Fibroblast of peridontal ligament (primary cell): ENCODE data around the gene UBR7.
"Not testable (repeated sequence)": the region's sequence is repeated elsewhere in the genome, so short reads cannot be mapped to it uniquely, and the experiment has no call there.

Experiments used
- DNase-seq: peaks from one replicate; pipeline ENCODE4 v3.0.0-alpha.2; 2010; ENCODE audit errors: extremely low read depth

The UBR7 gene

DNA sequence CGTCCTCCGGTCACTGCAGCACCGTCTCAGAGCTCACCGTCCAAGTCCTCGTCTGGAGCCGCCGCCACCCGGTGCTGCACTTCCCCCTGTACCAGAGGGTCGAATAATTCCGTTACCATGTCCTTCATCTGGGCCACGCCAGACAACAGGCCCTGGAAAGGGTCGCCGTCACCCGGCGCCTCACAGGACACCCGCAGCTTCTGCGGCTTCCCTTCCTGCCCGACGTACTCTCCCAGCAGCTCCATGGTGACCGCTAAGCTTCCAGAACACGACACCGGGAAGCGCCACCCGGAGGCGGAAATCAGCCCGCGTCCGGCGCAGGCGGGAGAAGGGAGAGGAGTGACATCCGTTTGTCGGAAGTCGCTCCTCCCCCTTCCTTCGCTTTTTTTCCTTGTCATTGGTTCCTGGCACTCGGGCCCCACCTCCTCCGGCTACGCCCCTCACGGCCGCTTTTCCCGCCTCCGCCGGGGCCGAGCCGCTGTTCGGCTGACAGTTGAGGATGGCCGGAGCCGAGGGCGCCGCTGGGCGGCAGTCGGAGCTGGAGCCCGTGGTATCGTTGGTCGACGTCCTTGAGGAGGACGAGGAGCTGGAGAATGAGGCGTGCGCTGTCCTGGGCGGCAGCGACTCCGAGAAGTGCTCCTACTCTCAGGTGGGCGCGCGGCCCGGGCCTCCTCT is at the start of gene UBR7, which contains the start of gene GON7:
TSS of gene UBR7 (plus strand) at position 464 of the 675 bp plus-strand sequence. CDS start at position 500, 36 bp downstream.
TSS of gene GON7 (minus strand) at position 273 of the 675 bp plus-strand sequence. CDS start at position 245, 28 bp downstream.
- DNase-seq: peak; percentile 94

- DNase-seq: not testable (repeated sequence)
Observed at GRCh38 chr14:93158349-93158748, 48.7 kb upstream of the UBR7 start.

- not testable (repeated sequence) for DNase-seq
Observed at GRCh38 chr14:93159625-93160352, 47.3 kb upstream of the UBR7 start.

- DNase-seq: peak; percentile 18
Observed at GRCh38 chr14:93160353-93160801, 46.7 kb upstream of the UBR7 start.

DNA sequence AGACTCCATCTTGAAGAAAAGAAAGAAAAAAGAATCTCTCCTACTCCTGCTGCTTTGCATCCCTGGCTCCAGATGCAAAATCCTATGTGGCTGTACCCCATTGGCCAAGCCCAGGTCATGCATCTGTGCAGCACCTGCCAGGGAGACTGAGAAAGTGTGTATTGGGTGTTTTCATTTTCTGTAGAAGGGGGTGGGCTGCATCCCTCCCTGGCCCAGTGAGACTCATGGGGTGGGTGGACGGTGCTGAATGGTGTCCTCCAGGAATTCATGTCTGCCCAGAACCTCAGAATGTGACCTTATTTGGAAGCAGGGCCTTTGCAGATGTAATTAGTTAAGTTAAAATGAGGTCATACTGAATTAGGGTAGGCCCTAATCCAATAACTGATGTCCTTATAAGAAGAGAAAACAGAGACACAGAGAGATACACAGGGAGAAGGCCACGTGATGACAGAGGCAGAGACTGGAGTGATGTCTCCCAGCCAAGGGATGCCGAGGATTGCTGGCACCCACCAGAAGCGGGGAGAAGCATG is 45.6 kb upstream of the UBR7 start:
- no peak for DNase-seq

DNA sequence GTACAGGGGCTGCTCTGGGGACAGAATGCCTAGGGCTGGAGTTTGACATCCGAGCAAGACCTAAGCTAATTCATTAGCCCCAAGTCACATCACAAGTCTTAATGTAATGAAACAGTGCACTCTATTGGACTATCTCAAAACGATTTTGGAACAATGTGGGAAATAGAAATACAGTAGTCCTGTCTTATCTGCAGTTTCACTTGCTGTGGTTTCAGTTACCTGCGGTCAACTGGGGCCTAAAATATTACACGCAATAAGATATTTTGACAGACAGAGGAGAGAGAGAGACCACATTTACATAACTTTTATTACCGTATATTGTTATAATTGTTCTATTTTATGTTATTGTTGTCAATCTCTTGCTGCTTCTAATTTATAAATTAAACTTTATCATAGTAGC is 43.5 kb upstream of the UBR7 start:
- DNase-seq: no peak

GRCh38 chr14:93165271-93166265 is 41.5 kb upstream of the UBR7 start:
- DNase-seq: not testable (repeated sequence)

- DNase-seq: not testable (repeated sequence)
Observed at GRCh38 chr14:93168610-93169009, 38.4 kb upstream of the UBR7 start.

- not testable (repeated sequence) for DNase-seq
Observed at GRCh38 chr14:93169619-93170018, 37.4 kb upstream of the UBR7 start.

- not testable (repeated sequence) for DNase-seq
Observed at GRCh38 chr14:93170141-93170540, 36.9 kb upstream of the UBR7 start.

- DNase-seq: no peak
Observed at GRCh38 chr14:93171376-93171775, 35.7 kb upstream of the UBR7 start.

GRCh38 chr14:93173943-93174395 is 33.1 kb upstream of the UBR7 start:
- DNase-seq: no peak

GRCh38 chr14:93174731-93175130 is 32.3 kb upstream of the UBR7 start:
- DNase-seq: not testable (repeated sequence)

GRCh38 chr14:93175492-93175891 is 31.6 kb upstream of the UBR7 start:
- no peak for DNase-seq

- no peak for DNase-seq
Observed at GRCh38 chr14:93183596-93184317, 23.3 kb upstream of the UBR7 start.

- peak; percentile 60 for DNase-seq
Observed at GRCh38 chr14:93184391-93185348, 22.4 kb upstream of the UBR7 start, which contains the start of the genes LYSET and MOAP1. Gene LYSET (plus strand): TSS chr14:93185317. CDS start chr14:93185406, 89 bp downstream. Gene MOAP1 (minus strand): TSS chr14:93184897. CDS start chr14:93184242, 655 bp downstream.

DNA sequence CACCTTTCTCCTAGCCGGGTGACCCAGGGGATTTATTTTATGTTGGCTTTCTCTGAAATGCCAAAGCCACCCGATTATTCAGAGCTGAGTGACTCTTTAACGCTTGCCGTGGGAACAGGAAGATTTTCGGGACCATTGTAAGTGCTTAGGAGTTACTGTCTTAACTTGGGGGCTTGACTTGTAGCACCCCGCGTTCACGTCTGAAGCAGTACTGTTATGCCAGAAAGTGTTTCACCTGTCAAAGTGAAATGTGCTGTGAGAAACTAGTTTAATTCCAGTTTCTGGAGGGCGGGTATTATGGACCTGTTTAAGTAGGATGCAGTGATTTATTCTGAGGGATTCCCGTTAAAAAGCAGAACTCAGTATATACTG is 21.7 kb upstream of the UBR7 start:
- no peak for DNase-seq

GRCh38 chr14:93186466-93186865 is 20.6 kb upstream of the UBR7 start:
- no peak for DNase-seq

GRCh38 chr14:93186956-93187355 is 20.1 kb upstream of the UBR7 start:
- no peak for DNase-seq
